GM19452 (cell line): ENCODE data around the gene UBALD1.
"Not testable (repeated sequence)": the region's sequence is repeated elsewhere in the genome, so short reads cannot be mapped to it uniquely, and the experiment has no call there.

Experiments used
- ATAC-seq: cut with Tn5 transposase; IDR thresholded peaks from one replicate; pipeline ENCODE4 v1.9.1; 2021; ENCODE audit not compliant: unreplicated experiment

UBALD1 gene

GRCh38 chr16:4614571-4615383, at the start of gene UBALD1:
TSS of gene UBALD1 (minus strand) at chr16:4614888. CDS start at chr16:4614797, 91 bp downstream.
- peak; percentile 59 for ATAC-seq

- ATAC-seq, result no peak
Measured at GRCh38 chr16:4663777-4664465, 49.2 kb upstream of the UBALD1 start.

- ATAC-seq, result no peak
Measured at GRCh38 chr16:4663465-4663776, 48.7 kb upstream of the UBALD1 start.

GRCh38 chr16:4661661-4662060, 47.0 kb upstream of the UBALD1 start:
- no peak for ATAC-seq

GRCh38 chr16:4660454-4661007, 45.8 kb upstream of the UBALD1 start:
- peak; percentile 53 for ATAC-seq

- ATAC-seq, result no peak
Measured at GRCh38 chr16:4659363-4660353, 45.0 kb upstream of the UBALD1 start.

- ATAC-seq, result no peak
Measured at GRCh38 chr16:4656695-4657686, 42.3 kb upstream of the UBALD1 start.

- no peak for ATAC-seq
Measured at GRCh38 chr16:4656221-4656620, 41.5 kb upstream of the UBALD1 start.

- no peak for ATAC-seq
Measured at GRCh38 chr16:4655801-4656200, 41.1 kb upstream of the UBALD1 start.

- no peak for ATAC-seq
Measured at GRCh38 chr16:4654964-4655590, 40.4 kb upstream of the UBALD1 start.

GRCh38 chr16:4654011-4654963, 39.6 kb upstream of the UBALD1 start:
- no peak for ATAC-seq

- ATAC-seq, result no peak
Measured at GRCh38 chr16:4652561-4652960, 37.9 kb upstream of the UBALD1 start.

GRCh38 chr16:4651827-4652226, 37.1 kb upstream of the UBALD1 start:
- no peak for ATAC-seq

GRCh38 chr16:4650443-4651074, 35.9 kb upstream of the UBALD1 start:
- ATAC-seq, result not testable (repeated sequence)

GRCh38 chr16:4649744-4650442, 35.2 kb upstream of the UBALD1 start:
- ATAC-seq, result no peak

GRCh38 chr16:4648917-4649316, 34.2 kb upstream of the UBALD1 start:
- ATAC-seq, result no peak

- ATAC-seq, result no peak
Measured at GRCh38 chr16:4647644-4647980, 32.9 kb upstream of the UBALD1 start.
